Common myeloid progenitor, CD34-positive (primary cell): ENCODE measurements around the gene IFITM10.

ENCODE experiments used
- CTCF ChIA-PET: fragments of 350-600 bp; sonication (Branson Sonifier 250); formaldehyde crosslinking; loops from one replicate; lab custom pipeline; 2021; ENCODE audit warnings: antibody characterized with exemption; lab: Charles Lee
- POLR2A ChIA-PET: fragments of 350-600 bp; sonication (Branson Sonifier 250); formaldehyde crosslinking; loops from one replicate; lab custom pipeline; 2021; ENCODE audit warnings: antibody characterized with exemption; lab: Charles Lee
- DNase-seq, 3 donors: peaks; one replicate each; pipeline versions ENCODE4 v3.0.0 to v3.0.0-alpha.2; 2013
- H3K27ac ChIP-seq, 2 experiments: 1 replicate in 1 of 2; 2 replicates in 1 of 2; pipeline ENCODE4 v1.7.0; 2013; ENCODE audit warnings: inconsistent platforms in 2 of 2, low read length in 2 of 2, mild to moderate bottlenecking in 2 of 2, low read depth in 1 of 2, moderate library complexity in 1 of 2; ENCODE audit not compliant: severe bottlenecking in 2 of 2, insufficient read depth in 1 of 2, poor library complexity in 1 of 2
- H3K27me3 ChIP-seq, 5 experiments: replicated peaks in 2 of 5; 1 replicate in 3 of 5; 2 replicates in 2 of 5; pipeline versions ENCODE4 v1.6.1 to v1.7.0; 2013; ENCODE audit warnings: low read length in 4 of 5, mild to moderate bottlenecking in 2 of 5, moderate library complexity in 2 of 5, inconsistent platforms in 1 of 5; ENCODE audit not compliant: insufficient read depth in 5 of 5, control insufficient read depth in 4 of 5
- H3K36me3 ChIP-seq, 4 experiments: 1 replicate in 2 of 4; 2 replicates in 2 of 4; pipeline versions ENCODE4 v1.6.1 to v1.7.0; 2013; ENCODE audit warnings: low read length in 3 of 4, control low read depth in 1 of 4, mild to moderate bottlenecking in 1 of 4; ENCODE audit not compliant: control insufficient read depth in 4 of 4, insufficient read depth in 4 of 4
- H3K4me1 ChIP-seq, 4 experiments: 1 replicate in 3 of 4; 2 replicates in 1 of 4; pipeline versions ENCODE4 v1.6.1 to v1.7.1; 2013; ENCODE audit warnings: low read length in 3 of 4, mild to moderate bottlenecking in 3 of 4, control low read depth in 1 of 4, inconsistent platforms in 1 of 4, moderate library complexity in 1 of 4; ENCODE audit not compliant: control insufficient read depth in 4 of 4, insufficient read depth in 4 of 4; ENCODE audit errors: control extremely low read depth in 1 of 4
- H3K4me3 ChIP-seq, 7 experiments: 1 replicate in 4 of 7; 2 replicates in 3 of 7; pipeline versions ENCODE4 v1.5.1 to v1.7.0; 2013; ENCODE audit warnings: mild to moderate bottlenecking in 7 of 7, low read length in 6 of 7, moderate library complexity in 6 of 7, inconsistent platforms in 2 of 7, low read depth in 2 of 7, control low read depth in 1 of 7; ENCODE audit not compliant: insufficient read depth in 4 of 7, control insufficient read depth in 1 of 7; ENCODE audit errors: extremely low read depth in 1 of 7
- H3K9me3 ChIP-seq, 5 experiments: 1 replicate in 4 of 5; 2 replicates in 1 of 5; pipeline versions ENCODE4 v1.6.1 to v1.7.1; 2013; ENCODE audit warnings: low read length in 4 of 5, mild to moderate bottlenecking in 2 of 5, inconsistent platforms in 1 of 5, low read depth in 1 of 5, moderate library complexity in 1 of 5; ENCODE audit not compliant: control insufficient read depth in 4 of 5, insufficient read depth in 2 of 5; ENCODE audit errors: control extremely low read depth in 1 of 5
- WGBS: methylation state at CpG from one replicate; pipeline ENCODE4 v1.1.5; 2013; ENCODE audit not compliant: insufficient coverage; 5-methylcytosine and 5-hydroxymethylcytosine counted together

IFITM10 gene

DNA sequence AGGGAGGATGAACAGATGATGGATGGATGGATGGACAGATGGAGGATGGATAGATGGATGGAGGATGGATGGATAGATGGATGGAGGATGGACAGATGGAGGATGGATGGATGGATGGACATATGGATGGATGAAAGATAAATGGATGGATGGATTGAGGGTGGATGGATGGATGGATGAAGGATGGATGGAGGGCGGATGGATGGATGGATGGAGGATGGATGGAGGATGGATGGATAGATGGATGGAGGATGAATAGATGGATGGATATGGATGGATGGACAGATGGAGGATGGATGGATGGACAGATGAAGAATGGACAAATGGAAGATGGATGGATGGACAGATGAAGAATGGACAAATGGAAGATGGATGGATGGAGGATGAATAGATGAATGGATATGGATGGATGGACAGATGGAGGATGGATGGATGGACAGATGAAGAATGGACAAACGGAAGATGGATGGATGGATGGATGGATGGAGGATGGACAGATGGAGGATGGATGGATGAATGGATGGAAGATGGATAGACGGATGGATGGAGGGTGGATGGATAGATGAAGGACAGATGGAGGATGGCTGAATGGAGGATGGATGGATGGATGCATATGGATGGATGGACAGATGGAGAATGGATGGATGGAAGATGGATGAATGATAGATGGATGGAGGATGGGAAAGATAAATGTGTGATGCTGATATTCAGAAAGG is 7.4 kb downstream of the IFITM10 start:
- no peak for DNase-seq
- POLR2A ChIA-PET: no interaction called here
- peaks cover 0 to 7% (median 2%) of the 10 kb centered on the region in 4 experiments for H3K4me1 ChIP-seq
- H3K27ac ChIP-seq: no peak overlapping the region
- no peaks in the 10 kb centered on the region for H3K9me3 ChIP-seq
- H3K27me3 ChIP-seq: peaks cover 0 to 21% (median 3%) of the 10 kb centered on the region in 5 experiments
- H3K36me3 ChIP-seq: no peaks in the 10 kb centered on the region
- CTCF ChIA-PET: interaction anchor here (1.3 kb wide), 1 partner anchor 10 kb away, joined by 3 read pairs; no protein-coding TSS in a partner anchor
- no peak overlapping the region for H3K4me3 ChIP-seq
- WGBS: 100% methylated on average over 3 of the region's 3 CpGs

- CTCF ChIA-PET: interaction anchor here (1.3 kb wide), 1 partner anchor 10 kb away, joined by 3 read pairs; no protein-coding TSS in a partner anchor
- peaks cover 0 to 4% (median 2%) of the 10 kb centered on the region in 4 experiments for H3K4me1 ChIP-seq
- H3K36me3 ChIP-seq: no peaks in the 10 kb centered on the region
- peaks cover 0 to 18% (median 5%) of the 10 kb centered on the region in 5 experiments for H3K27me3 ChIP-seq
- no peak overlapping the region for H3K4me3 ChIP-seq
- WGBS: 82% methylated on average over 4 of the region's 4 CpGs
- no peak overlapping the region for H3K27ac ChIP-seq
- no peak for DNase-seq
- peaks cover 0 to 5% (median 1%) of the 10 kb centered on the region in 5 experiments for H3K9me3 ChIP-seq
- POLR2A ChIA-PET: no interaction called here
Measured at GRCh38 chr11:1742371-1742770, 8.0 kb downstream of the IFITM10 start.

- ChIA-PET CTCF (interaction anchor here (1.3 kb wide), 1 partner anchor 9 kb away, joined by 3 read pairs; no protein-coding TSS in a partner anchor), POLR2A (no interaction called here)
- peaks cover 0 to 2% (median under 1%) of the 10 kb centered on the region in 4 experiments for H3K4me1 ChIP-seq
- H3K9me3 ChIP-seq: peaks cover 0 to 11% (median 6%) of the 10 kb centered on the region in 5 experiments
- DNase-seq: no peak
- peaks cover 0 to 16% (median 5%) of the 10 kb centered on the region in 5 experiments for H3K27me3 ChIP-seq
- H3K27ac ChIP-seq: no peak overlapping the region
- no peak overlapping the region for H3K4me3 ChIP-seq
- H3K36me3 ChIP-seq: no peaks in the 10 kb centered on the region
- WGBS: 84% methylated on average over 2 of the region's 4 CpGs
Measured at GRCh38 chr11:1741741-1742140, 8.7 kb downstream of the IFITM10 start.

GRCh38 chr11:1740786-1741530 is 9.4 kb downstream of the IFITM10 start:
- no peak for DNase-seq
- H3K4me1 ChIP-seq: no peaks in the 10 kb centered on the region
- peaks cover 0 to 19% (median 5%) of the 10 kb centered on the region in 5 experiments for H3K27me3 ChIP-seq
- ChIA-PET POLR2A (no interaction called here), CTCF (no interaction called here)
- H3K36me3 ChIP-seq: no peaks in the 10 kb centered on the region
- peaks cover 0 to 19% (median 13%) of the 10 kb centered on the region in 5 experiments for H3K9me3 ChIP-seq
- WGBS: 94% methylated on average over 5 of the region's 8 CpGs
- no peak overlapping the region for H3K27ac ChIP-seq
- no peak overlapping the region for H3K4me3 ChIP-seq

DNA sequence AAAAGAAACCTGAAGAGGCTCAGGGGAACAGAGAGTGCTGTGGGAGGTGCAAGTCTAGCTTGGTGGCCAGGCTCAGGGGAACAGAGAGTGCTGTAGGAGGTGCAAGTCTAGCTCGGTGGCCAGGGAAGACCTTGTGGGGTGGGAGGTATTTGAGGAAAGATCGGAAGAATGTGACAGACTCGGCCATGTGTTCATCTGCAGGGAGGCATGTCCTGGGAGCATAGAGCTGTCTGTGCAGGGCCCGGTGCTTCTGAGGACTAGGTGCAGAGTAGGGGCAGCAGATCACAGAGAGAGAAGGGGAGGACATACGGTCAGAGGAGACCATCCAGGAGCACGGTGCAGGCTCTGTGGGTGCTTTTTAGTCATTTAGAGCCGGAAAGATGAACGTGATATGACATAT is 10.8 kb downstream of the IFITM10 start:
- Histone ChIP-seq H3K4me1 (peaks cover 0 to 6% (median 4%) of the 10 kb centered on the region in 4 experiments), H3K27ac (no peak overlapping the region), H3K36me3 (no peaks in the 10 kb centered on the region), H3K9me3 (peaks cover 0 to 19% (median 13%) of the 10 kb centered on the region in 5 experiments), H3K27me3 (peaks cover 0 to 19% (median 5%) of the 10 kb centered on the region in 5 experiments), H3K4me3 (no peak overlapping the region)
- ChIA-PET POLR2A (no interaction called here), CTCF (interaction anchor here (0.6 to 0.7 kb wide), 2 partner anchors 150 to 204 kb away, joined by 3 to 5 read pairs; no protein-coding TSS in a partner anchor)
- no peak for DNase-seq
- 90% methylated on average over 7 of the region's 8 CpGs for WGBS

GRCh38 chr11:1738380-1738779 is 12.0 kb downstream of the IFITM10 start:
- H3K36me3 ChIP-seq: no peaks in the 10 kb centered on the region
- POLR2A ChIA-PET: no interaction called here
- 90% methylated on average over 10 of the region's 10 CpGs for WGBS
- DNase-seq: no peak
- no peak overlapping the region for H3K27ac ChIP-seq
- CTCF ChIA-PET: interaction anchor here (1.0 to 1.5 kb wide), 3 partner anchors 13 to 44 kb away, joined by 3 to 5 read pairs (median 4); no protein-coding TSS in a partner anchor
- peaks cover 0 to 18% (median 16%) of the 10 kb centered on the region in 4 experiments for H3K4me1 ChIP-seq
- H3K27me3 ChIP-seq: peaks cover 0 to 19% (median 5%) of the 10 kb centered on the region in 5 experiments
- H3K4me3 ChIP-seq: no peak overlapping the region
- H3K9me3 ChIP-seq: peaks cover 0 to 19% (median 13%) of the 10 kb centered on the region in 5 experiments
